Neural cell (in vitro differentiated cells): Measurements from ENCODE around the gene IL1RAPL2. TPM values are rescaled to one million over a fixed set of nuclear protein-coding genes. Genes with fewer than 3 reads are reported as not detected.

Experiments used
- H2AFZ ChIP-seq: fragments of 200-600, 300-800 bp; sonication (generic), shearing (Covaris generic); 2 replicates; pipeline ENCODE4 v1.6.0; 2014; ENCODE audit warnings: low read depth, mild to moderate bottlenecking, antibody characterized with exemption, low read length, moderate library complexity
- H3F3A ChIP-seq: fragments of 200-600 bp; shearing (Covaris generic); 2 replicates; pipeline ENCODE4 v1.6.1; 2016; ENCODE audit warnings: mild to moderate bottlenecking, moderate library complexity, mixed read lengths, antibody characterized with exemption, low read length; ENCODE audit not compliant: insufficient read depth, poor library complexity, severe bottlenecking
- H3K27ac ChIP-seq: fragments of 200-600, 300-800 bp; sonication (generic), shearing (Covaris generic); 2 replicates; pipeline ENCODE4 v1.5.1; 2014; ENCODE audit warnings: mild to moderate bottlenecking, low read length, moderate library complexity
- H3K27me3 ChIP-seq: fragments of 300-800, 200-600 bp; sonication (generic), shearing (Covaris generic); 2 replicates; pipeline ENCODE4 v1.6.0; 2014; ENCODE audit warnings: mild to moderate bottlenecking, low read depth, low read length, moderate library complexity; ENCODE audit not compliant: insufficient read depth
- H3K36me3 ChIP-seq: fragments of 300-800, 200-600 bp; sonication (generic), shearing (Covaris generic); 2 replicates; pipeline ENCODE4 v1.5.1; 2014; ENCODE audit warnings: mild to moderate bottlenecking, antibody characterized with exemption, low read length, moderate library complexity; ENCODE audit not compliant: insufficient read depth
- H3K4me2 ChIP-seq: fragments of 300-800, 200-600 bp; sonication (generic), shearing (Covaris generic); 2 replicates; pipeline ENCODE4 v1.6.0; 2014; ENCODE audit warnings: mild to moderate bottlenecking, low read length
- H3K4me3 ChIP-seq: fragments of 300-800, 200-600 bp; sonication (generic), shearing (Covaris generic); 2 replicates; pipeline ENCODE4 v1.5.1; 2014; ENCODE audit warnings: mild to moderate bottlenecking, low read length, moderate library complexity
- H3K79me2 ChIP-seq: fragments of 200-600 bp; shearing (Covaris generic); replicated peaks from 2 replicates; pipeline ENCODE4 v1.6.0; 2014; ENCODE audit warnings: mild to moderate bottlenecking, low read length, moderate library complexity; ENCODE audit not compliant: insufficient read depth
- H3K9ac ChIP-seq: fragments of 300-800, 200-600 bp; sonication (generic), shearing (Covaris generic); 2 replicates; pipeline ENCODE4 v1.6.1; 2016; ENCODE audit warnings: mild to moderate bottlenecking, low read length, mixed read lengths
- H3K9me2 ChIP-seq: fragments of 200-600 bp; shearing (Covaris generic); 2 replicates; pipeline ENCODE4 v1.6.1; 2016; ENCODE audit warnings: mild to moderate bottlenecking, low read length, mixed read lengths; ENCODE audit not compliant: insufficient read depth
- H3K9me3 ChIP-seq: fragments of 200-600, 300-800 bp; sonication (generic), shearing (Covaris generic); 2 replicates; pipeline ENCODE4 v1.6.1; 2016; ENCODE audit warnings: mild to moderate bottlenecking, mixed run types, low read length, moderate library complexity, mixed read lengths
- H4K20me1 ChIP-seq: fragments of 200-600 bp; shearing (Covaris generic); 2 replicates; pipeline ENCODE4 v1.6.1; 2016; ENCODE audit warnings: mild to moderate bottlenecking, mixed run types; ENCODE audit not compliant: insufficient read depth
- EP300 ChIP-seq: fragments of 450-650 bp; conservative IDR thresholded peaks from 2 replicates; pipeline ENCODE4 v1.6.1; 2014; ENCODE audit warnings: antibody characterized with exemption, mild to moderate bottlenecking, moderate library complexity; ENCODE audit not compliant: poor library complexity, severe bottlenecking
- EZH2 ChIP-seq: fragments of 200-600, 300-800 bp; shearing (Covaris generic), sonication (generic); IDR thresholded peaks from 2 replicates; pipeline ENCODE4 v1.6.1; 2014; ENCODE audit warnings: antibody characterized with exemption, low read length, borderline replicate concordance, mild to moderate bottlenecking; ENCODE audit not compliant: insufficient read depth, poor library complexity, severe bottlenecking
- MXI1 ChIP-seq: fragments of 450-650 bp; conservative IDR thresholded peaks from 2 replicates; pipeline ENCODE4 v1.6.1; 2014; ENCODE audit warnings: antibody characterized with exemption, mild to moderate bottlenecking; ENCODE audit not compliant: poor library complexity, severe bottlenecking
- POLR2AphosphoS5 ChIP-seq: IDR thresholded peaks from 2 replicates; pipeline ENCODE4 v1.6.1; 2012
- RAD21 ChIP-seq: fragments of 450-650 bp; conservative IDR thresholded peaks from 2 replicates; pipeline ENCODE4 v1.6.1; 2014; ENCODE audit warnings: antibody characterized with exemption, mild to moderate bottlenecking, moderate library complexity
- REST ChIP-seq: IDR thresholded peaks from 2 replicates; pipeline ENCODE4 v1.6.1; 2012; ENCODE audit warnings: borderline replicate concordance
- SMC3 ChIP-seq: fragments of 450-650 bp; conservative IDR thresholded peaks from 2 replicates; pipeline ENCODE4 v1.6.1; 2014; ENCODE audit warnings: antibody characterized with exemption, mild to moderate bottlenecking, moderate library complexity; ENCODE audit not compliant: poor library complexity
- TAF1 ChIP-seq: IDR thresholded peaks from 2 replicates; pipeline ENCODE4 v1.6.1; 2012; ENCODE audit warnings: low read depth
- polyA plus RNA-seq: library from polyadenylated mRNA; depleted of rRNA; stranded (reverse); fragments of >200 nt; gene quantifications from 2 replicates; pipeline ENCODE4 v1.2.3, GENCODE V29; 2014
- TF ChIP-seq, protein P1 (sequence below): fragments of 450-650 bp; IDR thresholded peaks from 2 replicates; pipeline ENCODE4 v1.5.1; 2014; ENCODE audit warnings: antibody characterized with exemption, mild to moderate bottlenecking, moderate library complexity; ENCODE audit not compliant: poor library complexity, severe bottlenecking

Gene IL1RAPL2
- polyA plus RNA-seq, 1 donor from 2014 or later: not detected

GRCh38 chrX:105754286-105754964 is 1188.4 kb downstream of the IL1RAPL2 start:
- H3K79me2 ChIP-seq: no peaks in the 10 kb centered on the region
- TF ChIP-seq SMC3: no peak
- TF ChIP-seq REST: no peak
- no peak for TF ChIP-seq POLR2AphosphoS5
- no peak for TF ChIP-seq RAD21
- TF ChIP-seq MXI1: no peak
- TF ChIP-seq EZH2: no peak
- TF ChIP-seq, protein P1, sequence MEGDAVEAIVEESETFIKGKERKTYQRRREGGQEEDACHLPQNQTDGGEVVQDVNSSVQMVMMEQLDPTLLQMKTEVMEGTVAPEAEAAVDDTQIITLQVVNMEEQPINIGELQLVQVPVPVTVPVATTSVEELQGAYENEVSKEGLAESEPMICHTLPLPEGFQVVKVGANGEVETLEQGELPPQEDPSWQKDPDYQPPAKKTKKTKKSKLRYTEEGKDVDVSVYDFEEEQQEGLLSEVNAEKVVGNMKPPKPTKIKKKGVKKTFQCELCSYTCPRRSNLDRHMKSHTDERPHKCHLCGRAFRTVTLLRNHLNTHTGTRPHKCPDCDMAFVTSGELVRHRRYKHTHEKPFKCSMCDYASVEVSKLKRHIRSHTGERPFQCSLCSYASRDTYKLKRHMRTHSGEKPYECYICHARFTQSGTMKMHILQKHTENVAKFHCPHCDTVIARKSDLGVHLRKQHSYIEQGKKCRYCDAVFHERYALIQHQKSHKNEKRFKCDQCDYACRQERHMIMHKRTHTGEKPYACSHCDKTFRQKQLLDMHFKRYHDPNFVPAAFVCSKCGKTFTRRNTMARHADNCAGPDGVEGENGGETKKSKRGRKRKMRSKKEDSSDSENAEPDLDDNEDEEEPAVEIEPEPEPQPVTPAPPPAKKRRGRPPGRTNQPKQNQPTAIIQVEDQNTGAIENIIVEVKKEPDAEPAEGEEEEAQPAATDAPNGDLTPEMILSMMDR: no peak
- no peak for TF ChIP-seq TAF1
- no peak for TF ChIP-seq EP300
- H3K36me3 ChIP-seq: no peaks in the 10 kb centered on the region
- H3K9me2 ChIP-seq: no peaks in the 10 kb centered on the region
- H3K27me3 ChIP-seq: no peaks in the 10 kb centered on the region
- H3K4me3 ChIP-seq: no peak overlapping the region
- no peak overlapping the region for H3K4me2 ChIP-seq
- H3K27ac ChIP-seq: no peak overlapping the region
- no peaks in the 10 kb centered on the region for H4K20me1 ChIP-seq
- no peaks in the 10 kb centered on the region for H3F3A ChIP-seq
- no peak overlapping the region for H2AFZ ChIP-seq
- H3K9ac ChIP-seq: no peak overlapping the region
- H3K9me3 ChIP-seq: no peaks in the 10 kb centered on the region

DNA sequence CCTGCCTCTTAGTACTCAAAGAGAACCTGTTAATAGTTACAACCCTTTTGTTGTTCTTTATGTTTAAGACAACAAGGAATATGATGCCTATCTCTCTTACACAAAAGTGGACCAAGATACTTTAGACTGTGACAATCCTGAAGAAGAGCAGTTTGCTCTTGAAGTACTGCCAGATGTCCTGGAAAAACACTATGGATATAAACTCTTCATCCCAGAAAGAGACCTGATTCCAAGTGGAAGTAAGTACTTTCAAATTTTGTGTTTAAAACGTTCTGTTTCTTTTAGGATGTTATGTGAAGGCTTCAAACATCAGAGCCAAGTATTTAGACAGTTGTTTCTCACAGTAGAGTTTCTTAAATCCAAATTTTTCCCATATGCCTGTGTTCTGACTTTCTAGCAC is 1189.1 kb downstream of the IL1RAPL2 start:
- no peak overlapping the region for H2AFZ ChIP-seq
- H3K36me3 ChIP-seq: no peaks in the 10 kb centered on the region
- H3F3A ChIP-seq: no peaks in the 10 kb centered on the region
- no peaks in the 10 kb centered on the region for H3K9me2 ChIP-seq
- H3K27me3 ChIP-seq: no peaks in the 10 kb centered on the region
- H3K4me3 ChIP-seq: no peak overlapping the region
- no peaks in the 10 kb centered on the region for H3K79me2 ChIP-seq
- no peaks in the 10 kb centered on the region for H4K20me1 ChIP-seq
- H3K27ac ChIP-seq: no peak overlapping the region
- TF ChIP-seq TAF1 (no peak), REST (no peak), EP300 (no peak), MXI1 (no peak), EZH2 (no peak), SMC3 (no peak), POLR2AphosphoS5 (no peak), RAD21 (no peak)
- TF ChIP-seq, protein P1: no peak
- no peaks in the 10 kb centered on the region for H3K9me3 ChIP-seq
- H3K9ac ChIP-seq: no peak overlapping the region
- no peak overlapping the region for H3K4me2 ChIP-seq
